Iris pigment epithelial cell (primary cell): ENCODE data around the gene CTBP2.

Source experiments
- DNase-seq: peaks from one replicate; pipeline ENCODE4 v3.0.0-alpha.2; 2011; ENCODE audit warnings: low read depth

The CTBP2 gene

GRCh38 chr10:125125951-125126735 is 34.2 kb downstream of the CTBP2 start:
- DNase-seq = no peak

- no peak for DNase-seq
Observed at GRCh38 chr10:125124907-125125306, 35.5 kb downstream of the CTBP2 start.

GRCh38 chr10:125124115-125124487 is 36.3 kb downstream of the CTBP2 start:
- DNase-seq = no peak

GRCh38 chr10:125123476-125124114 is 36.8 kb downstream of the CTBP2 start:
- peak; percentile 58 for DNase-seq

DNA sequence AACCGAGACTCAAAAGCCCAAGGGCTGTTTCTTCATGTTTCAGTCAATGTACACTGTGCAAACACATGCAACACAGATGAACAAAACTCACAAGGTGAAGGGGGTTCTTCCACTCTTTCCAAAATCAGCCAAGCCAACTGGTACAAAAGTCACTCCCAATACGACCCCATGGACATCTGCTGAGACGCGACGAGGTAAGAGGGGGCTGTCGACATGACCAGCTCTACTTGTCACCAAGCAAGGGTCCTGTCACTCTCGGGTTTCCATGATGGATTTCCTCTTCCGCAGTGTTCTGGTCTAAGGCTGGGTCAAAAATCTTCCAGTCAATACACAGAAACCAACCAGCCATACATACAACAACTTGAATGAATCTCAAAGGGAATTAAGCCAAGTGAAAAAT is 37.8 kb downstream of the CTBP2 start:
- no peak for DNase-seq

DNA sequence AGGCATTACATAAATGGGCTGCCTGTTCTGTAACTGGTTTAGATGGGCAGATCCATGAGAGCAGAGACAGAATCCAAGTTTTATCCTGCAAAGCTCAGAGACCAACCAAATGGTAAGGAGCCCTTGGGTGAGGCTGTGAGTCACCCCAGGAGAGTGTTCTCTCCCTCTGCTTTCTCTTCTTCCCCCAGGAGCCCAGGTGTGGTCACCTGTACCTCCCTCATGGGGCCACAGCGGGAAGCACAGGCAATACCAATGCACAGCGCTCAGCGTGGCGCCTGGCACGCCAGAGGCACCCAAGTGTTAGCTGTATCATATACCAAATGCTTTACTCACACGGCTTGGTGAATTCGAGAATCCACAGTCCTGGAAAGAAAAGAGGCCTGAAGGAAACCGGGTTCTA is 39.4 kb downstream of the CTBP2 start:
- DNase-seq = no peak

DNA sequence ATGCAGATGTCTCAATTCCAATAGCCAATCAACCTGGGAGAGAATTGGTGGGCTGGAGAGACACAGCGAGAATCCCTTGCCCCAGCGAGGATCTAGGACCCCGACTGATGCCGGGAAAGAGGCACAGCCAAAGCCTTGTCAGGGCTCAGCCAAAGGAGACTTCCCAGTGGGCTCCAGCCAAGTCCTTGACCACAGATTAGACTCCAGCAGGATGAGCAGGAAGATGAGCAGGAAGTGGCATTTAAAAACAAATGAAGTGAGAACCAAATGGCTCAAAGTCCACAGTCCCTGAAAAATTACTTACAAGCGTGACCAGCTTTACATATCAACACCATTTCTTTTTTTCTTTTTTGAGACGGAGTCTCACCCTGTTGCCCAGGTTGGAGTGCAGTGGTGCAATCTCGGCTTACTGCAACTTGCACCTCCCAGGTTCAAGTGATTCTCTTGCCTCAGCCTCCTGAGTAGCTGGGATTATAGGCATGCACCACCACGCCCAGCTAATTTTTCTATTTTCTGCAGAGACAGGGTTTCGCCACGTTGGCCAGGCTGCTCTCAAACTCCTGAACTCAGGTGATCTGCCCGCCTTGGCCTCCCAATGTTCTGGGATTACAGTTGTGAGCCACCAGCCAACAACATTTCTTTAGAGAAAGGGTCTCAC is 40.2 kb downstream of the CTBP2 start:
- peak; percentile 47 for DNase-seq

GRCh38 chr10:125118701-125119100 is 41.7 kb downstream of the CTBP2 start:
- no peak for DNase-seq

DNA sequence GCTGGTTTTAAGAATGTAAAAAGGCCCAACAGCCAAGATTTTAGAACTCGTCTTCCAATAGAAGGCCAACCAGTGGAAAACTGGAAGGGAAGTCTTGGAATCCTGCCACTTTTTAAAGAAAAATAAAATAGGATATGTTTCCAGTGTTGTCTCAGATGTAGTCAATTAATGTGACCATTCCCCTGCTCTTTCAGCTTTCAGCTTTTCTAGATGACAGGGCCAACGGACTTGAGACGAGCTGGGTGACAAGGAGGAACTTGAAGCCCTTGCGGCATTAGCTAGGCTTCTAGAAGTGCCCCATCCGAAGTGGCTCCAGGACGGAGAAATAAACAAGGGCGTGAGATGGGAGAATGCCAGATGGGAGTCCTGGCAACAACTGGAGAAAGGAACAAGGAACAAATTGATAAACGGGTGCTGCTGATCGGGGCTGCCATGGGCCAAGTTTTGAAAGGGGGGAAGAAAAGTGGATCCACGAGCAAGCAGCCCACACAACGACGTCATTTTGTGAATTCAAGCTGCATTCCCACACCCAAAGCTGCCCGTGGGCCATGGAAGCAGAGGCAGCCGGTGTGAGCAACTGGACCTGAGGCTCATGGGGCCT is 42.3 kb downstream of the CTBP2 start:
- no peak for DNase-seq

GRCh38 chr10:125116652-125117310 is 43.6 kb downstream of the CTBP2 start:
- DNase-seq = no peak

- DNase-seq = no peak
Observed at GRCh38 chr10:125116041-125116649, 44.2 kb downstream of the CTBP2 start.

GRCh38 chr10:125115409-125115808 is 45.0 kb downstream of the CTBP2 start:
- no peak for DNase-seq

- DNase-seq = peak; percentile 52
Observed at GRCh38 chr10:125114761-125115391, 45.5 kb downstream of the CTBP2 start.

- peak; percentile 75 for DNase-seq
Observed at GRCh38 chr10:125113691-125114371, 46.5 kb downstream of the CTBP2 start.

- DNase-seq = no peak
Observed at GRCh38 chr10:125112697-125113494, 47.5 kb downstream of the CTBP2 start.

DNA sequence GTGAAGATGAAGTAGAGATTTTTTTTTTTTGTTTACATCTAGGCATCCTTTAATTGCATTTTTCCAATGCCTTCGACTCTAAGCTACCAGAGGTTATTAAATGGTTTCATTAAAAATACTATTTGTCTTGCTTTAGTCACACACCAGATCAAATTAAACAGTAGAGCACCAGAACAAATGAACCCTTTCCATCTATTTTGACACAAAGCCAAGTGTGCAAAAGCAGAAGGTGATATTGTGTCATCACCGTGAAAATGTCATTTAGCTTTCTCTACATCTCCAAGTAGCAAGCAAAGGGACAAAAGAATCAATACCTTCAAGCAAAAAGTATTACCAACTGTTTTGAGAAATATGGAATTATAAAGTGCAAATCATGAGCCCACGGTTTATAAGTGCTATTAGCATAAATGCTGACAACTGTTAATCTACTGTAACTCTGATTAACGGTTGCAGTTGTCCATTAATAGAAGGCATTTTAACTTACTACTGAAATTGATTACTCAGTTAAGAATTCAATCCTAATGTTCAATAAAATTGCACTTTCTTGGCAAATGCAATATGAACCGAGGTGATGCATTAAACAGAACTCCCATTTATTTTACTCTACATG is 49.1 kb downstream of the CTBP2 start:
- DNase-seq = no peak

GRCh38 chr10:125107965-125108580 is 52.3 kb downstream of the CTBP2 start:
- DNase-seq = no peak

DNA sequence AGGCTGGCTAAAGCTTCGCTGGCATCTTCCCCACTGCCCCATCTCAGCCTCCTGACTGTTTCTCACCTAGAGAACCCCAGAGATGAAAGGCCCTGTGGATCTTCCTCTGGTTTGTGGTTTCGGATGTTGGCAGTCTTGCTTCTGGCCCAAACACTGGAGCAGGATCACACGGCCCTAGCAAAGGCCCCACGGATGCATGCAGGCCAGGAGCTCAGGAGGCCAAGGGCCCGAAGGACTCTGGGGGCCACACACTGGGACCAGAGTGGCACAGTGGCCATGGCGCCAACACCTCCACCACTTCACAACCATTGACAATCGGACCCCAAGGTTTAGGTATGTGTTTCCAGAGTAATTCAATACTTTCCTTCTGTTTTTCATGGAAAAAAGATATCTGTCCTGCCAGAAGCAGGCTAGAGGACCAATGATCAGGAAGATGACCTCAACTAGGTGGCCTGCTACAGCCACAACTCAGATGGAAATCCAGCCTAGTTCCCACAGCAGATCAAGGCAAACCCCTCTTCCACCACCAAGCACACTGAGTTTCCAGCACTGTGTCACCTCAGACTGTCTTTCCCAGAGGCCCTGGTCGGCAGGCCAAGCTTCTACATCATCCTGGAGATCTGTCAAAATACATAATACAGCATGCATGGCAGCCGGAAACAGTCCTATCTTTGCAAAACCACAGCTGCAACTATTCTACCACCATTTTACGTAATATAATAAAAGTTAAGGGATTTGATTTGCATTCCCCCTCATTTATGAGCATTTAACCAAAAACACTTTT is 53.0 kb downstream of the CTBP2 start:
- DNase-seq = no peak
